GM21528 (cell line): ENCODE measurements around the gene FAIM2.

Experiments
- ATAC-seq: cut with Tn5 transposase; IDR thresholded peaks from one replicate; pipeline ENCODE4 v1.9.1; 2021; ENCODE audit warnings: mild to moderate bottlenecking, moderate library complexity; ENCODE audit not compliant: unreplicated experiment, low FRiP score

The FAIM2 gene

GRCh38 chr12:49903700-49904423, at the start of gene FAIM2:
Gene FAIM2 (minus strand): TSS chr12:49903900. CDS start chr12:49903792, 108 bp downstream.
- ATAC-seq, result no peak

GRCh38 chr12:49953151-49953550, 49.5 kb upstream of the FAIM2 start:
- no peak for ATAC-seq

DNA sequence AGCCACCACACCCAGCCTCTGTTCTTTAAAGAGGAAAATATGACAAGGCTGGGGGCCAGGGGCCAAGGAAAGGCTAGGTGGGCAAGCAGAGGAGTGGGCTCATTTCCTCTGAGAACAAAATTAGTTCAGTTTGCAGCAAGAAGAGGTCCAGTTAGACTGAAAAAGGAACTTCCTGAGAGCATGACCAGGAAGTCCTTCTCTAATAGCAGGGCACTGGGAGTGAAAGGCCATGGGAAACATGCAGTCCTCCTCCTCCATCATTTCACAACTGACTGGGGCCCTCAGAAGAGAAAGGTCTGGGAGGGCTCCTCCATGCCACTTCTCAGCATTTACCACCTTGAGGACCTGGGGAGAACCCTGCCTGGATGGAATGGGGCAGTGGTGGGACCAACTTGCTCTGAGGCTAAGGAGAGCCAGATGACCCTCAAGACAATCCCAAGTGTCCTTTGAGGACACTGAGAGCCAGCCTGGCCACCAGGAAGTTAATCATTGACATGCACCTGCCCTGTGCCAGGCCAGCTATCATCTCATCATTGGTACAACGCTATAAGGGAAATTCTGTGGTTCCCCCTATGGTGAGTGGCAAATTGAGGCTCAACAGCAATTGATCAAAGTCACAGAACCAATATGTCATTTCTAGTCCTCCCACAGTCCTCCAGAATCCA, 48.8 kb upstream of the FAIM2 start:
- ATAC-seq, result no peak

DNA sequence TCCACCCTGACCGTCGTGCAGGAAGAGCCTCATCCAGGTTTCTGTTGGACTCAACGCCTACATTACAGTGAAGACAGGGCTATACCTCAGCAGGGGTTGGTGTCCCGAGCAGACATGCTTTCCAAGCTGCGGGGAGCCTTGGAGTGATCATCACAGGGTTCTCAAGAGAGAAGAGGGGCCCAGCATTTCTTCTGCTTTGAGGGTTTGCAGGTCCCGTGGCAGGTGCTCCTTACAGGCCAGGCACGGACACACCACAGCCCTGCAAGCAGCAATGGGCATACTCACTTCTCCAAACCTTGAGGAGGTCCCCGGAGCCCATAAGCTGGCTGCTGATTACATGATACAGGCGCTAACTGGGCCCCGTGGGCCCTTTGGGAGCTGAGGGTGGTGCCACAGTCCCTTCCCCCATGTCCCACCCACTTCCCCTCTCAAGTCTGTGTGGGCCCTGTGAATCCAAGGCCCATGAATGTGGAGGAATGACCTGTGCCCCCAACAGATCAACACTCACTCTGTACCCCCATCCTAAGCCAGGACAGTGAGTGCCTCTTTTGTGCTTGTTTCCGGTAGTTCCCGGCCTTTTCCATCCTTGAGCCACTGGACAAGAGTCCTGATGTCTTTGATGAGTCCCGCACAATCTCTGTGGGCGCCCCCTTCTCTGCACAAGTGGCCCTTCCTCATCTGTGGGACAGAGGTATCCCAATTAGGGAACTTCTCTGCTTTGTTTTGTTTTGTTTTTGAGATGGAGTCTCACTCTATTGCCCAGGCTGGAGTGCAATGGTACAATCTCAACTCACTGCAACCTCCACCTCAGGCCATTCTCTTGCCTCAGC, 47.9 kb upstream of the FAIM2 start:
- no peak for ATAC-seq

DNA sequence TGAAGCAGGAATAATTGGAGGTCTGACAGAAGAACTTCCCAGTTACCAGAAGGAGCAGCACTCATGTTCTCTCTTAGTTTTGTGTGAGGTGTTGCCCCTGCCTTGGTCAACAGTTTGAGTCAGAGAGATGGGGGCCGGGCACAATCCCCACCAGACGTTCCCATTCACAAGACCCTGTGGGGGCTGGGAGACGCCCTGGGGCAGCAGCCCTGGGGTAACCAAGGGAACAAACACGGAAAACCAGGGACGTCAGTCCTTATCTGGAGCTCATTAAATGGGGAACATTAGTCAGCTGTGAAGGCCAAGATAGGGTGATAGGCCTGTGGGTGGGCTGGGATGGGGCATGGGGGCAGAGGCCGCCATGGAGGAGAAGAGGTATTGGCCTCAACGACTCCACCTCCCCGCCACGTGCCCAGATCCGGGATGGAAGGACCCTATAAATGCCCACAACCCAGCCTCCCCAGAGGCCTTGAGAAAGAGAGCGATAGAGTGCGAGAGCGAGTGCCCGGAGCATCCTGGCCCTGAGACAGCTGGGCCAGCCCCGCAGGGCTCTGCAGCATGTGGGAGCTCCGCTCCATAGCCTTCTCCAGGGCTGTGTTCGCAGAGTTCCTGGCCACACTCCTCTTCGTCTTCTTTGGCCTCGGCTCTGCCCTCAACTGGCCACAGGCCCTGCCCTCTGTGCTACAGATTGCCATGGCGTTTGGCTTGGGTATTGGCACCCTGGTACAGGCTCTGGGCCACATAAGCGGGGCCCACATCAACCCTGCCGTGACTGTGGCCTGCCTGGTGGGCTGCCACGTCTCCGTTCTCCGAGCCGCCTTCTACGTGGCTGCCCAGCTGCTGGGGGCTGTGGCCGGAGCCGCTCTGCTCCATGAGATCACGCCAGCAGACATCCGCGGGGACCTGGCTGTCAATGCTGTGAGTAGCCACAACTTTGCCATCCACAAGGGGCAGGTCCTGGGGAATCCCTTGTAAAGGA, 46.9 kb upstream of the FAIM2 start, which contains the start of gene AQP2:
AQP2 (plus strand) TSS at position 465 of the 979 bp plus-strand sequence; CDS start at position 559, 94 bp downstream.
- ATAC-seq, result no peak

DNA sequence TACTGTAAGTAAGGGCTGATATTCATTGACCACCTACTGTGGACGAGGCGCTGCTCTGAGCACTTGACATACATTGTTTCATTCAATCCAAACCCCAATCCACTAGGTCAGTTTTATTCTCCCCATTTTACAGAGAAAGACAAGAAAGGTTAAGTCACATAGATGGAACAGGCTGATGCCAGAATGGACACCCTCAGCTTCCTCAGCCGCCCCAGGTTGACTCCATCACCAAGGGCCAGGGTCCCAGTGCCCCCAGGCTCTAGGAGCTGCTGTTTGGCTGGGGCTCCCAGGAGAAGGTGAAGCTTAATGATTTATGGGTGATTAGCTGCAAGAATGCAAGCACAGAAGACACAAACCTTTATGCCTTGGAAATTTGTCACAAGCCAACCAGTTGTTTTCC, 46.2 kb upstream of the FAIM2 start:
- ATAC-seq, result no peak

DNA sequence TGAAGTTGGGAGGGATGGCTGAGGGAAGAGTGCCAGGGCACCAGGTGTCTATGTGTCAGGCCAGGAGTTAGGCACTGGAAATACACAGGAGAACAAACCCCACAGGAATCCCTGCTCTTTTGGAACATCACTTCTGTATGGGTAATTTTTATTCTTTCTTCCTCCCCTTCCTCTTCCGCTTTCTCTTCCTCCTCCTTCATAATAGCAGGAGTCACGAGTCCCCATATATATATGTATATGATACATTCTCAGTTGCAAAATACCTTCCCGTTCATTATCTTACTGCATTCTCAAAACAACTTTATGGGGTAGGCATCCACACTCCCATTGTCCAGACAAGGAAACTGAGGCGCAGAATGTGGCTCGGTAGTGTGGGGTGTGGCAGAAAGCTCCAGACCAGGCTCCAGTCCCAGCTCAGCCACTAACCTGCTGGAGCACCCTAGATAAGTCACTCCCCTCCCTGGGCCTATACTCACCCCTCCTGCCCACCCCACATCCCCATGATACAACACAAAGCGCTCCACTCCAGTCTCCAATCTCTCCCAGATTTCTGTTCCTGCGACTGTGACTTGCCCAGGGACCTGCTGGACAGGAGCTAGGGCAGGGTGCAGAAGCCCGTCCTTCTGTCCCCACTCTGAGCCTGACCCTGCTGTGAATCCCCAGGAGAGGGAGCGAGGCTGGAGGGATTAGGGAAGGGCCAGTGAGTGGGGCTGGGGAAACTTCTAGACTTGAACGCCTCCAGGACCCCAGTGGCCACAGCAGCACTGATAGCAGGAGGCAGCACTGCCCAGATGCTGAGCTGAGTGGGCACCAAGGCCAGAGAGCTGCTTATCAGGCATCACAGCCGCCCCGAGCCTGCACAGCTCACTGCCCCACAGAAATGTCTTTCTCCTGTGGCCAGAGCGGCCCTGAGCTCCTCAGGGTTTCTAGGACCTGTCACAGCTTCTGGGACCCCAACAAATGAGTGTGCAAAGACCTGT, 45.5 kb upstream of the FAIM2 start:
- no peak for ATAC-seq

DNA sequence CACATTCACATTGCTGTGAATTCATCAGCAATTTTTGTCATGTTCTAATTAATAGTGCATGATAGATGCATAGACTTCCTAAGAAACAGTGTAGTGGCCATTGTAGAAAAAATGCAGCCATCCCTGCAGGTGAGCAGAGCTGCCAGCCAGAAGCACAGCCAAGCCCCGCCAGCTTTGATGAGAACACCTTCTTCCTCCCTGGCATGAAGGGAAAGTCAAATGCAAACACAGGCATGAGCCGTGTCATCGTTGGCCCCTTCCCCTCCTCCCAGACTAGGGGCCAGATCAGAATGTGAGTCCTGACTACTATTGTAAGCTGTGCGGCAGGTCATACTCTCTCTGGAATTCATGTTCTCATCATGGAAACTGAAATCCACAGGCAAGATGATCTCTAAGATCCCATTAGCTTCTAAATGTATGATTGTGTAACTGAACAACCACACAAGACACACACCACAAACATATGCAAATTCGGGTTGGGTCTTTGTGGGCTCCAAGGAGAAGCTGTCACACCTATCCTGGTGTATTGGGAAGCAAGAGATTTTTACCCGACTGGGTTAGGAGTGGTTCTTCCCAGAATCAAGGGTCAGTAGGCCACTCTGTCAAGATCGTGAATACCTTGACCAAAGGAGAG, 44.0 kb upstream of the FAIM2 start:
- ATAC-seq, result no peak

DNA sequence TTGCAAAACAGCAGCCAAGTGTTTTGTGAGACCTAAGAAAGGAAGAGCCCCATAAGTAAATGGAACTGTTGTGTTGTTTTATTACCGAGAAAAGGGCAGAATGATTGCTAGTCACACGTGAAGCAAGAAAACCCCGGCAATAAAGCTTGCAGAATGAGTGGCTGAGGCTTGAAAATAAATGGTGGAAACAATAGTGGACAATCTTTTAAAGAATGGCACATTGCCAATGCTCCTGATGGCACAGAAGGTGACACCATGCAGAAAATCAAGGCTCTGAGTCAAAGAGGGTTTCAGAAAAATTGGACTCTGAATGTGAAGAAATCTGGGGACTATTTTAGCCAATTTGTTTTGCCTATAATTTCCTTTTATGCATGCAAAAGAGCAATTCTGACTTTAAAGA, 42.8 kb upstream of the FAIM2 start:
- no peak for ATAC-seq

GRCh38 chr12:49946086-49946485, 42.4 kb upstream of the FAIM2 start:
- no peak for ATAC-seq

DNA sequence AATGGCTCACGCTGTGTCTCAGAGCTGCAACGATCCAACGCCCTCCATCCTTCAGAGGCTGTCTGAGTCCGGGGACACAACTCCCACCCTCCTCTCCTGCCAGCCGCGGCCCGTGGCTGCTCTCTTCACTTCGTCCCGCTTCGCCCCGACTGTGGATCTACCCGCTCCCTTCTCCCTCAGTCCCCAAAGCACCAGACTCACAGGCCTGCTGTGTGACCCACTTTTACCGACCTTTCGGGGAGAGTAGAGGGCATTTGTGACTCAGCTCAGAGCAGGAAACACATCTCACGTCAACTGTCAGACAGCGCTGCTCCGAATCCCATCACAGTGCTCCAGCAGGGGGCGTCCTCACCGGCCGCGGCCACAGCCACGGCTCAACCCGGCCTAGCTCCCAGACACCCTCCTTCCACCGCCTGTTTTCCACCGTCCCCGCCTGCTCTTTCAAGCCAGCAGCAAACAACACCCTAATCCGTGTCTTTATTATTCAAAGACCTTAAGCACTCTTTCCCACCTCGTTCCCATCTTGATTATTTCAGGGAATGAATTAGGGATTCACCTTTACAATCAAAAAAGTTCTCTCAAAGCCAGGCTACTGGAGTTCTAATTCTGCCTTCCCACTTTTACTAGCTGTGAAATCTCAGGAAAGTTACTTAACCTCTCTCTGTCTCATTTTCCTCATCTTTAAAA, 41.8 kb upstream of the FAIM2 start:
- no peak for ATAC-seq

DNA sequence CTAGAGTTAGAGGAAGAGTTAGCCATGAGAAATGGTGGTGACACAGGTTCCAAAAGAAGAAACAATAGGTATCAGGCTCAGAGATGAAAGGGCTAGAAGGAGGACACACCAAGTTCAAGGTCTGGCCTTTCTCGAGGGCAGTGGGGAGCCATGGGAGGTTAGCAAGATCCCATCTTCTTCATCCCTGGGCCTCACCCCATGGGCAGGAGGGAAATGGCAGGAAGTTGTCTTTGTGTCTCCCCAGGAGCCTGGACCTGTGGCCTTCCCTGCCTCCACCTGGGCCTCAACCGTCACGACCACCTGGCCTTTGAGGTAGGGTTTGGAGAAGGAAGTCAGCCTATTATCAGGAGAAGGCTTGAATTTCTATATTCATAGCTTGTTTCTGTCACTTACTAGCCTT, 41.0 kb upstream of the FAIM2 start:
- ATAC-seq, result no peak

- ATAC-seq, result no peak
Observed at GRCh38 chr12:49944046-49944445, 40.3 kb upstream of the FAIM2 start.

DNA sequence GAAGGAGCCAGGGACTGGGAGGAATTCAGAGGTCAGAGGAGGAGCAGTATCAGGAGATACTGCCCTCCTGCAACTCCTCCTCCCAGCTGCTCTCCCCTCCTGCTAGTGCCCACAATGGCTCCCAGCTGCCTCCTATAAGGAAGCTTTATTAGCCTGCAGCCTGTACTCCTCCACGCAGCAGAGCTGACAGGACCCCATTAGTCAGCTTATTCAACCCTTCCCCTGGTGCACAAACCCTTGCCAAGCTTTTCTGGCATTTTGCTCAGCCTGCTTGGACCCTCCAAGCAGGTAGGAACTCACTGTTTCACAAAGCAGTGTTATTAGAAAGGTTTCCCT, 39.9 kb upstream of the FAIM2 start:
- ATAC-seq, result no peak

- ATAC-seq, result no peak
Observed at GRCh38 chr12:49942921-49943624, 39.4 kb upstream of the FAIM2 start.

DNA sequence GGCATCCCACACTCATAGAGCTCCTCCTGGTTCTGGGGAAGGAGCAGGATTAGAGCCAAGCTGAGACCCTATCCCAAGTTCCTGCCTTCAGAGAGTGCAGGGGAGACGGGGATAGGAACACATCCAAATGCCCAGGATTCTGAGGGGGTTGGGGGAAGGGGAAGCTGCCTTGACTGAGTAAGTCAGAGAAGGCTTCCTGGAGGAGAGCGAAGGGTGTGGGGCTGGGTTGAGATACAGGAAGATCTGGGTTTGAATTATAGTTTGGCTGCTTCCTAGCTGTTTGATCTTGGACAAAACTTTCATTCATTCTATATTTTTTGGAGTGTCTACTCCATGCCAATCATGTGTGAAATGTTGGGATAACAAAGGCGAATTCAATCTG, 38.8 kb upstream of the FAIM2 start:
- ATAC-seq, result no peak
